ENCODE results near the gene ITCH. TPM values are rescaled to one million over a fixed set of nuclear protein-coding genes. Genes with fewer than 3 reads are reported as not detected.

ITCH gene
- total RNA-seq, 2 experiments from 2014 or later = 44.2 to 47.0 TPM

GRCh38 chr20:34541917-34542316 is 178.8 kb downstream of the ITCH start:
- ATAC-seq (ENCODE audit: poor library complexity) (no peak), DNase-seq (no peak)
- Mint-ChIP-seq H3K4me1 (ENCODE audit: low read depth) (peaks cover 40% of the 10 kb centered on the region), H3K9me3 (no peaks in the 10 kb centered on the region), H3K27me3 (no peaks in the 10 kb centered on the region), H3K36me3 (ENCODE audit: low read depth) (peaks cover 40% of the 10 kb centered on the region), H3K4me3 (no peak overlapping the region), H3K27ac (peak overlapping the region; percentile 79)
- Histone ChIP-seq H3K4me1 (ENCODE audit: insufficient read depth, low read length) (peaks cover 42% of the 10 kb centered on the region), H3K36me3 (ENCODE audit: insufficient read depth, low read length) (peaks cover 38% of the 10 kb centered on the region), H3K9me3 (ENCODE audit: control insufficient read depth in 1 of 2, insufficient read depth in 1 of 2, low read length in 2 of 2) (no peaks in the 10 kb centered on the region), H3K27ac (ENCODE audit: low read depth in 1 of 2, low read length in 2 of 2) (peak overlapping the region; percentile 10 to 80), H3K27me3 (ENCODE audit: control insufficient read depth in 1 of 2, insufficient read depth in 2 of 2, low read length in 2 of 2) (no peaks in the 10 kb centered on the region), H3K4me3 (ENCODE audit: low read length) (no peak overlapping the region)
- intact Hi-C loops (cut with DNase I, micrococcal nuclease) = no loop called here
- TF ChIP-seq, protein P1, sequence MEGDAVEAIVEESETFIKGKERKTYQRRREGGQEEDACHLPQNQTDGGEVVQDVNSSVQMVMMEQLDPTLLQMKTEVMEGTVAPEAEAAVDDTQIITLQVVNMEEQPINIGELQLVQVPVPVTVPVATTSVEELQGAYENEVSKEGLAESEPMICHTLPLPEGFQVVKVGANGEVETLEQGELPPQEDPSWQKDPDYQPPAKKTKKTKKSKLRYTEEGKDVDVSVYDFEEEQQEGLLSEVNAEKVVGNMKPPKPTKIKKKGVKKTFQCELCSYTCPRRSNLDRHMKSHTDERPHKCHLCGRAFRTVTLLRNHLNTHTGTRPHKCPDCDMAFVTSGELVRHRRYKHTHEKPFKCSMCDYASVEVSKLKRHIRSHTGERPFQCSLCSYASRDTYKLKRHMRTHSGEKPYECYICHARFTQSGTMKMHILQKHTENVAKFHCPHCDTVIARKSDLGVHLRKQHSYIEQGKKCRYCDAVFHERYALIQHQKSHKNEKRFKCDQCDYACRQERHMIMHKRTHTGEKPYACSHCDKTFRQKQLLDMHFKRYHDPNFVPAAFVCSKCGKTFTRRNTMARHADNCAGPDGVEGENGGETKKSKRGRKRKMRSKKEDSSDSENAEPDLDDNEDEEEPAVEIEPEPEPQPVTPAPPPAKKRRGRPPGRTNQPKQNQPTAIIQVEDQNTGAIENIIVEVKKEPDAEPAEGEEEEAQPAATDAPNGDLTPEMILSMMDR (IDR thresholded peaks at IDR 0.05) = no peak
- POLR2A ChIA-PET = no interaction called here
- CTCF ChIA-PET = no interaction called here

DNA sequence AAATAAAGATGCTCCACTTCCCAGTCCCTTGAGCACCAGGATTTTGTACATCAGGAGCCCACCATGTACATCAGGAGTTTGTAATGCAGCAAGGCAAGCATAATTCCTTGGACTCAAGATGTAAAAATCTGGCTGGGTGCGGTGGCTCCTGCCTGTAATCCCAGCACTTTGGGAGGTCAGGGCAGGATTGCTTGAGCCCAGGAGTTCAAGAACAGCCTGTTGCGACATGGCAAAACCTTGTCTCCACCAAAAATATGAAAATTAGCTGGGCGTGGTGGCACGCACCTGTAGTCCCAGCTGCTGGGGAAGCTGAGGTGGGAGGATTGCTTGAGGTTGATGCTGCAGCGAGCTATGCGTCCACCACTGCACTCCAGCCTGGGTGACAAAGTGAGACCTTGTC is 179.4 kb downstream of the ITCH start:
- no peaks in the 10 kb centered on the region for H3K27me3 ChIP-seq (ENCODE audit: control insufficient read depth in 1 of 2, insufficient read depth in 2 of 2, low read length in 2 of 2)
- TF ChIP-seq, protein P1 (IDR thresholded peaks at IDR 0.05) = no peak
- ChIA-PET CTCF (no interaction called here), POLR2A (no interaction called here)
- peaks cover 36% of the 10 kb centered on the region for H3K4me1 Mint-ChIP-seq (ENCODE audit: low read depth)
- DNase-seq (no peak), ATAC-seq (ENCODE audit: poor library complexity) (no peak)
- intact Hi-C loops (cut with DNase I, micrococcal nuclease) = no loop called here
- no peak overlapping the region for H3K4me3 ChIP-seq (ENCODE audit: low read length)
- peaks cover 32% of the 10 kb centered on the region for H3K36me3 ChIP-seq (ENCODE audit: insufficient read depth, low read length)
- peak overlapping the region; percentile 33 for H3K27ac Mint-ChIP-seq
- H3K27ac ChIP-seq (ENCODE audit: low read depth in 1 of 2, low read length in 2 of 2) = peak overlapping the region in 1 of 2 donors; percentile 80
- H3K9me3 ChIP-seq (ENCODE audit: control insufficient read depth in 1 of 2, insufficient read depth in 1 of 2, low read length in 2 of 2) = no peaks in the 10 kb centered on the region
- no peak overlapping the region for H3K4me3 Mint-ChIP-seq
- H3K4me1 ChIP-seq (ENCODE audit: insufficient read depth, low read length) = peaks cover 42% of the 10 kb centered on the region
- H3K27me3 Mint-ChIP-seq = no peaks in the 10 kb centered on the region
- H3K36me3 Mint-ChIP-seq (ENCODE audit: low read depth) = peaks cover 35% of the 10 kb centered on the region
- H3K9me3 Mint-ChIP-seq = no peaks in the 10 kb centered on the region

- peak overlapping the region; percentile 24 for H3K27ac Mint-ChIP-seq
- CTCF ChIA-PET = interaction anchor here (1.3 kb wide), 1 partner anchor 167 kb away, joined by 3 read pairs; no protein-coding TSS in a partner anchor
These were observed 180.5 kb downstream of the ITCH start for GRCh38 chr20:34543463-34544056.

More at GRCh38 chr20:34543463-34544056, 180.5 kb downstream of the ITCH start:
- peaks cover 28% of the 10 kb centered on the region for H3K36me3 ChIP-seq (ENCODE audit: insufficient read depth, low read length)
- POLR2A ChIA-PET = interaction anchor here (1.9 kb wide), 1 partner anchor 27 kb away, joined by 9 read pairs; the partner anchor contains the start of gene DYNLRB1
- intact Hi-C loops (cut with DNase I, micrococcal nuclease) = no loop called here
- H3K9me3 Mint-ChIP-seq = no peaks in the 10 kb centered on the region
- H3K4me3 Mint-ChIP-seq = no peak overlapping the region
- no peaks in the 10 kb centered on the region for H3K9me3 ChIP-seq (ENCODE audit: control insufficient read depth in 1 of 2, insufficient read depth in 1 of 2, low read length in 2 of 2)
- no peak for ATAC-seq (ENCODE audit: poor library complexity)
- peaks cover 35% of the 10 kb centered on the region for H3K4me1 Mint-ChIP-seq (ENCODE audit: low read depth)
- no peak overlapping the region for H3K27ac ChIP-seq (ENCODE audit: low read depth in 1 of 2, low read length in 2 of 2)
- H3K4me3 ChIP-seq (ENCODE audit: low read length) = no peak overlapping the region
- DNase-seq = no peak
- TF ChIP-seq, protein P1 (IDR thresholded peaks at IDR 0.05) = no peak
- no peaks in the 10 kb centered on the region for H3K27me3 ChIP-seq (ENCODE audit: control insufficient read depth in 1 of 2, insufficient read depth in 2 of 2, low read length in 2 of 2)
- H3K27me3 Mint-ChIP-seq = no peaks in the 10 kb centered on the region
- H3K36me3 Mint-ChIP-seq (ENCODE audit: low read depth) = peaks cover 32% of the 10 kb centered on the region
- H3K4me1 ChIP-seq (ENCODE audit: insufficient read depth, low read length) = peaks cover 42% of the 10 kb centered on the region
